Endothelial cell of umbilical vein (primary cell): ENCODE measurements around the gene MAGI1.

ENCODE experiments used
- CTCF ChIP-seq, 2 donors: IDR thresholded peaks; 1 replicate in 1 of 2; 2 replicates in 1 of 2; pipeline ENCODE4 v1.5.1; 2011; ENCODE audit warnings: low read length in 2 of 2, mild to moderate bottlenecking in 2 of 2, moderate library complexity in 2 of 2, control low read depth in 1 of 2, inconsistent platforms in 1 of 2, low read depth in 1 of 2; ENCODE audit not compliant: insufficient read depth in 1 of 2; ENCODE audit errors: extremely low read depth in 1 of 2
- EZH2 ChIP-seq: IDR thresholded peaks from 2 replicates; pipeline ENCODE4 v1.6.1; 2012; ENCODE audit warnings: borderline replicate concordance, low read depth, mild to moderate bottlenecking, moderate library complexity, low read length, inconsistent platforms; ENCODE audit not compliant: severe bottlenecking
- GATA2 ChIP-seq: IDR thresholded peaks from 2 replicates; pipeline ENCODE4 v1.7.0; 2011; ENCODE audit warnings: low read depth, mild to moderate bottlenecking, moderate library complexity, mixed read lengths, low read length; ENCODE audit not compliant: insufficient read length, insufficient read depth
- MAX ChIP-seq: IDR thresholded peaks from 2 replicates; pipeline ENCODE4 v1.6.1; 2011; ENCODE audit not compliant: insufficient read depth, insufficient read length
- POLR2A ChIP-seq: IDR thresholded peaks from 2 replicates; pipeline ENCODE4 v1.6.1; 2012; ENCODE audit warnings: low read depth, mild to moderate bottlenecking, control low read depth, low read length
- POLR2AphosphoS5 ChIP-seq: IDR thresholded peaks from 2 replicates; pipeline ENCODE4 v1.6.1; 2012; ENCODE audit warnings: low read depth, mild to moderate bottlenecking, control low read depth, low read length, moderate library complexity; ENCODE audit not compliant: insufficient read depth

- TF ChIP-seq CTCF (IDR thresholded peaks at IDR 0.05; ENCODE audit: extremely low read depth in 1 of 2, insufficient read depth in 1 of 2, low read depth in 1 of 2, low read length in 2 of 2), result no peak
- TF ChIP-seq POLR2A, result no peak
- TF ChIP-seq POLR2AphosphoS5, result no peak
- TF ChIP-seq EZH2, result no peak
- TF ChIP-seq GATA2, result no peak
- TF ChIP-seq MAX, result no peak
Measured at GRCh38 chr3:65660000-65660598, 378.6 kb downstream of the MAGI1 start.
